ENCODE results near the gene PAK5. TPM values are rescaled to one million over a fixed set of nuclear protein-coding genes. Genes with fewer than 3 reads are reported as not detected.

The PAK5 gene
- total RNA-seq, 1 experiment from 2014 or later, result not detected

DNA sequence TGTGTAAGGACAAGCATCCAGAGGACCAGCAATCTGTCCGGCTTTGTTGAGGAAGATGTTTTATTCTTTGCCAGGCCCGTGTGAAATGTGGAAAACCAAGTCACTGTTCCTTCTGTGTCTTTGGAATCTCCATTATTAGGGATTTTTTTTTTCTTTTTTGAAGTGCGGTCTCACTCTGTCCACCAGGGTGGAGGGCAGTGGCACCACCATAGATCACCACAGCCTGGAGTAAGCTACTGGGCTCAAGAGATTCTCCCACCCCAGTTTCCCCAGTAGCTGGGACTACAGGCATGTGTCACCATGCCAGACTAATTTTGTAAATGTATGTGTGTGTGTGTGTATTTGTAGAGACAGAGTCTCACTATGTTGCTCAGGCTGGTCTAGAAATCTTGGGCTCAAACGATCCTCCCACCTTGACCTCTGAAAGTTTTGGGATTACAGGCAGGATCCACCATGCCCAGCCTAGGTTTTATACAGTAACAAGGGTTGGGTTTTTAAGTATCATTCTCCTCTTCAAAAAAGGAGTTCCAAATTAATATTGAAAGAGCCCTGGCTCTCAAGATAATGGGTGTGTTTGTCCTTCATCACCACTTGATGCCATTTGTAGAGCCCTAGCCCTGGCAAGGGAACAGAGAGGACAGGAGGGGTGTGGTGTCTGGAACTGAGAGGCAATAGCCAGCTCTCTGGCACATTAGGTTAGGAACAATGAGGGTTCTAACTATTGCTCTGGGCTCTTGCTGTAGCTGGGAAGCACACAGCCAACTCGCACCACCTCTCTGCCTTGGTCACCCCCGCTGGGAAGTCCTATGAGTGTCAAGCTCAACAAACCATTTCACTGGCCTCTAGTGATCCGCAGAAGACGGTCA, 321.3 kb downstream of the PAK5 start:
- H4K20me1 ChIP-seq (ENCODE audit: low read length), result no peaks in the 10 kb centered on the region
- TF ChIP-seq, protein P1, sequence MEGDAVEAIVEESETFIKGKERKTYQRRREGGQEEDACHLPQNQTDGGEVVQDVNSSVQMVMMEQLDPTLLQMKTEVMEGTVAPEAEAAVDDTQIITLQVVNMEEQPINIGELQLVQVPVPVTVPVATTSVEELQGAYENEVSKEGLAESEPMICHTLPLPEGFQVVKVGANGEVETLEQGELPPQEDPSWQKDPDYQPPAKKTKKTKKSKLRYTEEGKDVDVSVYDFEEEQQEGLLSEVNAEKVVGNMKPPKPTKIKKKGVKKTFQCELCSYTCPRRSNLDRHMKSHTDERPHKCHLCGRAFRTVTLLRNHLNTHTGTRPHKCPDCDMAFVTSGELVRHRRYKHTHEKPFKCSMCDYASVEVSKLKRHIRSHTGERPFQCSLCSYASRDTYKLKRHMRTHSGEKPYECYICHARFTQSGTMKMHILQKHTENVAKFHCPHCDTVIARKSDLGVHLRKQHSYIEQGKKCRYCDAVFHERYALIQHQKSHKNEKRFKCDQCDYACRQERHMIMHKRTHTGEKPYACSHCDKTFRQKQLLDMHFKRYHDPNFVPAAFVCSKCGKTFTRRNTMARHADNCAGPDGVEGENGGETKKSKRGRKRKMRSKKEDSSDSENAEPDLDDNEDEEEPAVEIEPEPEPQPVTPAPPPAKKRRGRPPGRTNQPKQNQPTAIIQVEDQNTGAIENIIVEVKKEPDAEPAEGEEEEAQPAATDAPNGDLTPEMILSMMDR (conservative IDR thresholded peaks at IDR 0.05; ENCODE audit: low read depth, low read length), result no peak
- TF ChIP-seq EZH2phosphoT487 (IDR thresholded peaks at IDR 0.05; ENCODE audit: borderline replicate concordance, low read length), result no peak
- no peak for TF ChIP-seq EZH2 (IDR thresholded peaks at IDR 0.05; ENCODE audit: low read length, unreplicated experiment)
- H3K4me1 ChIP-seq (ENCODE audit: insufficient read depth, low read length), result peaks cover 4% of the 10 kb centered on the region; the same call in 1 of the 2 replicates
- H3F3A ChIP-seq (ENCODE audit: low read length, unreplicated experiment), result no peaks in the 10 kb centered on the region
- H3K36me3 ChIP-seq (ENCODE audit: low read depth, low read length), result no peaks in the 10 kb centered on the region
- H3K27ac ChIP-seq (ENCODE audit: low read length), result no peak overlapping the region
- ChIA-PET POLR2A (ENCODE audit: unreplicated experiment) (no interaction called here), CTCF (interaction anchor here (0.5 kb wide), 1 partner anchor 92 kb away, joined by 14 read pairs; no protein-coding TSS in a partner anchor)
- H3K9me2 ChIP-seq (replicated peaks; ENCODE audit: low read length), result no peaks in the 10 kb centered on the region
- BruUV-seq (replicated peaks), result no TSS peak
- DNase-seq, result no peak
- no peaks in the 10 kb centered on the region for H3K9me3 ChIP-seq (ENCODE audit: low read length)
- H3K9ac ChIP-seq (ENCODE audit: low read length), result no peak overlapping the region
- ATAC-seq, result no peak
- peaks cover 19% of the 10 kb centered on the region for H3K27me3 ChIP-seq (ENCODE audit: low read length)
- H3K4me3 ChIP-seq (ENCODE audit: low read length), result no peak overlapping the region
- no peak overlapping the region for H2AFZ ChIP-seq (ENCODE audit: low read length)
- no peak overlapping the region for H3K4me2 ChIP-seq (ENCODE audit: low read length)
- no peaks in the 10 kb centered on the region for H3K79me2 ChIP-seq (ENCODE audit: low read length)
- intact Hi-C loops (cut with micrococcal nuclease), result no loop called here

DNA sequence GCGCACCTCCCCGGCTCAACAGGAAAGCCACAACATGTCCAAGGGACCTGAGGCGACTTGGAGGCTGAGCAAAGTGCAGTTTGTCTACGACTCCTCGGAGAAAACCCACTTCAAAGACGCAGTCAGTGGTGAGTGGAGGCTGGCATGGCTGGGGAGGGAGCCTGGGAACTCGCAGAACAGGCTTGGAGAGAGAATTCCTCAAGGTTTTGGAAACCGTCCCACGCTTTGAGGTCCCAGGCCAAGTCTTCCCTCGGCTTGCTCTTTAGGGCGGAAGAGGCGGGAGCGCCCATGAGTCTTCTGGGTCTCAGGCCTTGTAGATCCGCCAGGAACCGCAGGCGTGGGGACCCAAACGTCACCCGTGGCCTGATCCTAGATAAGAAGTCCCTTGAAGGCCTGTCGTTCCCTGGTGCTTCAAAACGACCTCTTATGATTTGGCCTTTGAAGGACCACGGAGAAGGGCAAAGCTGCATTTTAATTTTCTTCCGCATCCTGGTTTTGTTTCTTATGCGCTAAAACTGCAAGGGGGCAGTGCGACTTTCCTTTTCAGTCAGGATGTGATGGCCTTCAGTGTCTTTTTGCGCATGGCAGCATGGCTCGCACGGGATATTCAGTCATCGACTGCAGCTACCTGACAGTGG, 322.5 kb downstream of the PAK5 start:
- Histone ChIP-seq H3K27ac (ENCODE audit: low read length) (no peak overlapping the region), H3K9me2 (replicated peaks; ENCODE audit: low read length) (no peaks in the 10 kb centered on the region), H3K79me2 (ENCODE audit: low read length) (no peaks in the 10 kb centered on the region), H3K4me1 (ENCODE audit: insufficient read depth, low read length) (peaks cover 4% of the 10 kb centered on the region; the same call in 1 of the 2 replicates), H2AFZ (ENCODE audit: low read length) (no peak overlapping the region), H3F3A (ENCODE audit: low read length, unreplicated experiment) (no peaks in the 10 kb centered on the region), H3K9ac (ENCODE audit: low read length) (no peak overlapping the region), H3K27me3 (ENCODE audit: low read length) (peaks cover 19% of the 10 kb centered on the region), H3K36me3 (ENCODE audit: low read depth, low read length) (no peaks in the 10 kb centered on the region), H3K4me3 (ENCODE audit: low read length) (no peak overlapping the region), H3K4me2 (ENCODE audit: low read length) (no peak overlapping the region), H4K20me1 (ENCODE audit: low read length) (no peaks in the 10 kb centered on the region), H3K9me3 (ENCODE audit: low read length) (no peaks in the 10 kb centered on the region)
- intact Hi-C loops (cut with micrococcal nuclease), result no loop called here
- POLR2A ChIA-PET (ENCODE audit: unreplicated experiment), result no interaction called here
- no TSS peak for BruUV-seq (replicated peaks)
- TF ChIP-seq EZH2 (IDR thresholded peaks at IDR 0.05; ENCODE audit: low read length, unreplicated experiment), result no peak
- no peak for TF ChIP-seq EZH2phosphoT487 (IDR thresholded peaks at IDR 0.05; ENCODE audit: borderline replicate concordance, low read length)
- TF ChIP-seq, protein P1 (conservative IDR thresholded peaks at IDR 0.05; ENCODE audit: low read depth, low read length), result no peak
- DNase-seq, result peak; percentile 26
- CTCF ChIA-PET, result no interaction called here
- no peak for ATAC-seq

All from PC-3 (cell line).